ENCODE data around the gene MAGI2. TPM values are rescaled to one million over a fixed set of nuclear protein-coding genes. Genes with fewer than 3 reads are reported as not detected.

Gene MAGI2
- polyA plus RNA-seq, 3 donors = 0.03 to 0.11 TPM; not detected in 1

DNA sequence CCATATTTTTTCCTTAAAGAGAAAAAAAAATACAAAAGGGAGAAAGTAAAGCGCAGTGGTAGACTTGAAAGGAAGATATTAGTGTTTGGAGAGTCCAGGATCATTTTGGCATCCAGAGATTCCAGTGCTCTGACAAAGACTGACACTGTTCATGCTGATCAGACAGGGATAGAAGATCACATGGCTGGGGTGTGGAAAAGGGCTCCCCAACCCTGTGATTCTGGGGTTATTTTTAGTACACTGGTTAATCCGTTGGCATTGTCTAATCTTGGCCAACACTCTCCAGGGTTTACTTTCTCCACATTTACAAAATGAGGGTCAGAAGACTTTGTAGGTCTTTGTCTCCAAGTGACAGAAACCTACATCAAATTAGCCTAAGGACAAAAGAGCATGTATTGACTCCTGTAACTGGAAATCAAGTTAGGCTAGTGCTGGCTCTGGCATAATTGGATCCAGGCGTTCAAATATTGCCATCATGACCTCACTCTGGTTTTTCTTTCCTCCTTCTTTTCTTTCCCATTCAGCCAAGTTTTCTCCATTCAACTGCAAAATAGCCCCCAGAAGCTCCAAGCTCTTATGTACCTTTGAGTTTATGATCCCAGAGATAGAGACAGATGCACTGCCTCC, 1473.3 kb downstream of the MAGI2 start:
- no peaks in the 10 kb centered on the region for H3K4me1 ChIP-seq (ENCODE audit: control insufficient read depth in 1 of 2, insufficient read depth in 2 of 2, low read length in 2 of 2)
- Mint-ChIP-seq H3K4me1 (no peaks in the 10 kb centered on the region), H3K27ac (no peak overlapping the region), H3K4me3 (no peak overlapping the region), H3K9me3 (peaks cover 0 to 6% (median 4%) of the 10 kb centered on the region in 7 donors), H3K27me3 (ENCODE audit: low read depth in 3 of 3) (peaks cover 0 to 3% (median 1%) of the 10 kb centered on the region in 3 donors), H3K36me3 (no peaks in the 10 kb centered on the region)
- no peak overlapping the region for H3K4me3 ChIP-seq (replicated peaks in 1 of 3; ENCODE audit: low read depth in 2 of 3, low read length in 3 of 3)
- no peak for DNase-seq
- no peaks in the 10 kb centered on the region for H4K20me1 ChIP-seq (ENCODE audit: insufficient read depth, low read length)
- no peak overlapping the region for H3K27ac ChIP-seq (ENCODE audit: low read depth in 1 of 2, low read length in 2 of 2)
- intact Hi-C loops (cut with micrococcal nuclease) = no loop called here
- WGBS (ENCODE audit: insufficient coverage) = 92% methylated on average over 2 of the region's 3 CpGs
- no peak overlapping the region for H3K9ac ChIP-seq (ENCODE audit: insufficient read depth, low read length, poor library complexity, severe bottlenecking)
- no peaks in the 10 kb centered on the region for H3K9me3 ChIP-seq (replicated peaks in 1 of 2; ENCODE audit: control insufficient read depth in 1 of 2, insufficient read depth in 1 of 2, low read length in 2 of 2)
- H3K36me3 ChIP-seq (replicated peaks in 1 of 2; ENCODE audit: control insufficient read depth in 1 of 2, insufficient read depth in 2 of 2, low read length in 2 of 2) = no peaks in the 10 kb centered on the region
- no peak overlapping the region for H2AFZ ChIP-seq (ENCODE audit: insufficient read depth, low read depth, low read length, poor library complexity, severe bottlenecking)
- H3K27me3 ChIP-seq (ENCODE audit: control insufficient read depth in 2 of 2, insufficient read depth in 2 of 2, low read length in 2 of 2) = no peaks in the 10 kb centered on the region
- no peak overlapping the region for H3K4me2 ChIP-seq (replicated peaks; ENCODE audit: extremely low read depth, low read length, poor library complexity, severe bottlenecking)
- H3K79me2 ChIP-seq (ENCODE audit: insufficient read depth, low read length) = no peaks in the 10 kb centered on the region
- TF ChIP-seq, protein P1, sequence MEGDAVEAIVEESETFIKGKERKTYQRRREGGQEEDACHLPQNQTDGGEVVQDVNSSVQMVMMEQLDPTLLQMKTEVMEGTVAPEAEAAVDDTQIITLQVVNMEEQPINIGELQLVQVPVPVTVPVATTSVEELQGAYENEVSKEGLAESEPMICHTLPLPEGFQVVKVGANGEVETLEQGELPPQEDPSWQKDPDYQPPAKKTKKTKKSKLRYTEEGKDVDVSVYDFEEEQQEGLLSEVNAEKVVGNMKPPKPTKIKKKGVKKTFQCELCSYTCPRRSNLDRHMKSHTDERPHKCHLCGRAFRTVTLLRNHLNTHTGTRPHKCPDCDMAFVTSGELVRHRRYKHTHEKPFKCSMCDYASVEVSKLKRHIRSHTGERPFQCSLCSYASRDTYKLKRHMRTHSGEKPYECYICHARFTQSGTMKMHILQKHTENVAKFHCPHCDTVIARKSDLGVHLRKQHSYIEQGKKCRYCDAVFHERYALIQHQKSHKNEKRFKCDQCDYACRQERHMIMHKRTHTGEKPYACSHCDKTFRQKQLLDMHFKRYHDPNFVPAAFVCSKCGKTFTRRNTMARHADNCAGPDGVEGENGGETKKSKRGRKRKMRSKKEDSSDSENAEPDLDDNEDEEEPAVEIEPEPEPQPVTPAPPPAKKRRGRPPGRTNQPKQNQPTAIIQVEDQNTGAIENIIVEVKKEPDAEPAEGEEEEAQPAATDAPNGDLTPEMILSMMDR (IDR thresholded peaks at IDR 0.05) = no peak

DNA sequence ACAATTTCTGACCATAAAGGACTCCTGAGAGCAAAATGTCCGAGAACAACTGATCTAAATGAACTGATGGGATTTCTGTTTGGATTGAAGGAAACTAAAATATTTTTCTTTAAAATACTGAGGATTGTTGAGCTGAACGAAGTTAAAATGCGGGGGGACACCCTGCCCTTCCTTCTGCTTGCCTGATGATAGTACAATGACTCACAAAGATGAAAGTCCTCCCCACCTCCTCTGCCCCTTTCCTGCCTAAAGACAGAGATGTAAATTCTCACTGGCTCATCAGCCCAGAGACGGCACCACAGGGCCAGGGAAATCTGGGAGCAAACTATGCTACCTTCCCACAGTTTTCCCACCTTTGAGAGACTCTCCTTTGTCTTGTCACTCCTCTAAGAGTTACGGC, 1474.2 kb downstream of the MAGI2 start:
- Mint-ChIP-seq H3K36me3 (no peaks in the 10 kb centered on the region), H3K27ac (no peak overlapping the region), H3K9me3 (peaks cover 0 to 5% (median 2%) of the 10 kb centered on the region in 7 donors), H3K4me3 (no peak overlapping the region), H3K4me1 (no peaks in the 10 kb centered on the region), H3K27me3 (ENCODE audit: low read depth in 3 of 3) (peaks cover 0 to 3% (median 1%) of the 10 kb centered on the region in 3 donors)
- Histone ChIP-seq H3K36me3 (replicated peaks in 1 of 2; ENCODE audit: control insufficient read depth in 1 of 2, insufficient read depth in 2 of 2, low read length in 2 of 2) (no peaks in the 10 kb centered on the region), H3K79me2 (ENCODE audit: insufficient read depth, low read length) (no peaks in the 10 kb centered on the region), H3K27ac (ENCODE audit: low read depth in 1 of 2, low read length in 2 of 2) (no peak overlapping the region), H3K9ac (ENCODE audit: insufficient read depth, low read length, poor library complexity, severe bottlenecking) (no peak overlapping the region), H2AFZ (ENCODE audit: insufficient read depth, low read depth, low read length, poor library complexity, severe bottlenecking) (no peak overlapping the region), H3K4me1 (ENCODE audit: control insufficient read depth in 1 of 2, insufficient read depth in 2 of 2, low read length in 2 of 2) (no peaks in the 10 kb centered on the region), H3K4me3 (replicated peaks in 1 of 3; ENCODE audit: low read depth in 2 of 3, low read length in 3 of 3) (no peak overlapping the region), H4K20me1 (ENCODE audit: insufficient read depth, low read length) (no peaks in the 10 kb centered on the region), H3K27me3 (ENCODE audit: control insufficient read depth in 2 of 2, insufficient read depth in 2 of 2, low read length in 2 of 2) (no peaks in the 10 kb centered on the region), H3K9me3 (replicated peaks in 1 of 2; ENCODE audit: control insufficient read depth in 1 of 2, insufficient read depth in 1 of 2, low read length in 2 of 2) (no peaks in the 10 kb centered on the region), H3K4me2 (replicated peaks; ENCODE audit: extremely low read depth, low read length, poor library complexity, severe bottlenecking) (no peak overlapping the region)
- no peak for DNase-seq
- WGBS (ENCODE audit: insufficient coverage) = 90% methylated on average over 2 of the region's 5 CpGs
- TF ChIP-seq, protein P1 (IDR thresholded peaks at IDR 0.05) = no peak
- intact Hi-C loops (cut with micrococcal nuclease) = no loop called here

Measured in CD14-positive monocyte (primary cell).